GOT3 (cell line): ENCODE data around the gene TBX2.
A peak's percentile ranks its signal among the peaks of the same experiment; 100 is the strongest.

ENCODE experiments used
- DNase-seq: peaks from one replicate; lab custom pipeline; 2025; ENCODE audit warnings: mixed read lengths; lab: John Stamatoyannopoulos, UW

The TBX2 gene

DNA sequence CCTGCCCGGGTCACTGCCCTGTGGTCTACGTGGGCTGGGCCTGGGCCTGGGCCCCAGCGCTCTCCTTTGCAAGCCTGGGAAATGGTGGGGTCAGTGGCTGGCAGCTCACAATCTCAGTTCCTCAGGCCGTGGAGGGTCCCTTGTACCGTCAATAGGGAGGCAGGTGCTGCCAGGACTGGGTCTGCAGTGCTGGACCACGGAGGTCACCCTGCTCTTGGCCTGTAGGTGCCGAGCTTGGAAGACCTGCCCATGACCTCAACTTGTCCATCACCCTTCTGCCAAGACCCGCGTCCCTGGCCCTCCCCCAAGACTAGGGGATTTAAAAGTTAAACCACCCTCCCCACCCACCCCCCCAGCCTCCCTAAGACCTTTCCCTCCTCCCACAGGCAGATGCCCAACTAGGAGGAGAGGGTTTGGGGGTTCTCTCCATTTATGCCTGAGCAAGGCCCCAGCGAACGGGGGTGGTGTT, 2.5 kb downstream of the TBX2 start:
- DNase-seq = no peak

DNA sequence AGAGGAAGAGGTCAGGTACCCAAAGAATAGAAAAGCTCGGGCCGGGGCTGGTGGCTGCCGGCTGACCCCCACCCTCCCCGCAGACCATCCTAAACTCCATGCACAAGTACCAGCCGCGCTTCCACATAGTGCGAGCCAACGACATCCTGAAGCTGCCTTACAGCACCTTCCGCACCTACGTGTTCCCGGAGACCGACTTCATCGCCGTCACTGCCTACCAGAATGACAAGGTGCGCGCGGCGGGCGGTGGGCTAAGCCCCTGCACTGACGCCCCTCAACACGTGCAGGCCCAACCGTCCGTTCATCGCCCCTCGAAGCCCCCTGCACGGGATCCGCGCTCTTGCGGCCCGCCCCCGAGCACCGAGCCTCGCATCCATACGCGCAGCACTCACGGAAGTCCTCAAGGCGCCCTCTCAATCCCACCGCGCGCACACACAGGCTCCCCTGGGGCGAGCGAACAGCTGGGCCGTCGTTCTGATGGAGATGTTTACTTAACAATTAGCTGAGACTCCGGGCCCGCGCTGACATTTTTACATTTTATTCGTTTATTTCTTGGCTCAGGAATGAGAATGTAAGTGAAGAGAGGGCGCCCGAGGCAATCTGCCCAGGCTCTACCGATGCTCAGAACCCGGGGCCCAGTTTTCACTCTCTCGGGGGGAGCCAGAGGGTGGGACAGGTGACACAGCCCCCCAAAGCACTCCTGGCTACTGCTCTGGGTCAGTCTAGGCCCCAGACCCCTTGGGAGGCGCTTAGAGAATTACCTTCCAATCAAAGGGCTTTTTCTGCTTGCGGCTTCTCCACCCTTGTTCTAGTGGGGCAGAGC, 3.5 kb downstream of the TBX2 start:
- no peak for DNase-seq

DNA sequence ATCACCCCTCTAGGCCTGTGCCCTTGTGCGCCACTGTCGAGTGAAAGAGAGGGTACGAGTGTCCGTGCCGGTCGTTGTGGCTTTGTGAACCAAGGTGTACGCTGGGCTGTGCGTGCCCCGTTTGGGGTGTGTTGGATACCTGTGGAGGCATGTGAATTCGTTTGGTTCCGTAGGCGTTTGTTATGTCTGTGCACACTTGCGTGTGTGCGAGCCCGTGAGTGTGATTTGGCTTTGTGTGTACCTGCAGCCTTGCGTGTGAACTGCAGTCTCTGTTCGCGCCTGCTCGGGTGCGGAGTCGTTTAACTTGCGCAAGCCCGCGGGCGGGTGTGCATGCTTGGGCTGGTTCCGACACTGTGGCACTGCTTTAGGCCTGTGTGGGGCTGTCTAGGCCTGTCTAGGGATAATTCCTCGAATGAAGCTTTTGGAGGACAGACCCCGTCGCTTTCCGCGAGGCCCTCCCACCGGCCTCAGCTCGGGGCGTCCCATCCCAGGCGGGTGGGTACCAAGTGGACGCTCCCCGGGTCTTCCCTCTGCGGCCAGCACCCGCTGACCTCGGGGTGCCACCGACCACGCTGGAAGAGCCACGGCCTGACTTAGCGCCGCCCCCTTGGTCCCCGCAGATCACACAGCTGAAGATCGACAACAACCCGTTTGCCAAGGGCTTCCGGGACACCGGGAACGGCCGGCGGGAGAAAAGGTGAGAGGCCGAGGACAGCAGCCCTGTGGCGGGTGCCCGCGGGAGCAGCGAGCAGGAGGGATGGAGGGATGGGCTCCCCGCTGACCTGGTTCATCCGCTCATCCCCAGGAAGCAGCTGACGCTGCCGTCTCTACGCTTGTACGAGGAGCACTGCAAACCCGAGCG, 4.4 kb downstream of the TBX2 start:
- DNase-seq = no peak

DNA sequence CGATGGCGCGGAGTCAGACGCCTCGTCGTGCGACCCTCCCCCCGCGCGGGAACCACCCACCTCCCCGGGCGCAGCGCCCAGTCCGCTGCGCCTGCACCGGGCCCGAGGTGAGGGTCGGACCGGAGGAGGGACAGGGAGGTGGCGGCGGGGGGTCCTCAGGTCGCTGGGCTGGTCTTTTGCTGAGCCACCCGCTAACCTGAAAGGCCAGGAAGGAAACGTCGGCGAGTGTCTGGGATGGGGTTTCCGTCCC, 4.9 kb downstream of the TBX2 start:
- DNase-seq = no peak

DNA sequence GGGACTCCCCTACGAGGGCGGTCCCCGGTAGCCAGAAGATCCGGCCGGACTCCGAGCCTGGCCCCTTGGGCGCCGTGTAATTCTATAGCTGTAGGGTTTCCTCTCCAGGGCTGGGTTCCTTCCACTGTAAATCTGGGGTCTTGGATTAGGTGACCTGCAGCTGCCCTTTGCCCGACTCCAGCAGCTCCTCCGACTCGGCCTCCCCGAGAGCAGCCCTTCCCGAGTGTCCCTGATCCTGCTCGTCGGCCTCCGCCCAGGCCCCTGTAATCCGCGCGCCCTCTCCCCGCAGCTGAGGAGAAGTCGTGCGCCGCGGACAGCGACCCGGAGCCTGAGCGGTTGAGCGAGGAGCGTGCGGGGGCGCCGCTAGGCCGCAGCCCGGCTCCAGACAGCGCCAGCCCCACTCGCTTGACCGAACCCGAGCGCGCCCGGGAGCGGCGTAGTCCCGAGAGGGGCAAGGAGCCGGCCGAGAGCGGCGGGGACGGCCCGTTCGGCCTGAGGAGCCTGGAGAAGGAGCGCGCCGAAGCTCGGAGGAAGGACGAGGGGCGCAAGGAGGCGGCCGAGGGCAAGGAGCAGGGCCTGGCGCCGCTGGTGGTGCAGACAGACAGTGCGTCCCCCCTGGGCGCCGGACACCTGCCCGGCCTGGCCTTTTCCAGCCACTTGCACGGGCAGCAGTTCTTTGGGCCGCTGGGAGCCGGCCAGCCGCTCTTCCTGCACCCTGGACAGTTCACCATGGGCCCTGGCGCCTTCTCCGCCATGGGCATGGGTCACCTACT, 5.5 kb downstream of the TBX2 start:
- no peak for DNase-seq

DNA sequence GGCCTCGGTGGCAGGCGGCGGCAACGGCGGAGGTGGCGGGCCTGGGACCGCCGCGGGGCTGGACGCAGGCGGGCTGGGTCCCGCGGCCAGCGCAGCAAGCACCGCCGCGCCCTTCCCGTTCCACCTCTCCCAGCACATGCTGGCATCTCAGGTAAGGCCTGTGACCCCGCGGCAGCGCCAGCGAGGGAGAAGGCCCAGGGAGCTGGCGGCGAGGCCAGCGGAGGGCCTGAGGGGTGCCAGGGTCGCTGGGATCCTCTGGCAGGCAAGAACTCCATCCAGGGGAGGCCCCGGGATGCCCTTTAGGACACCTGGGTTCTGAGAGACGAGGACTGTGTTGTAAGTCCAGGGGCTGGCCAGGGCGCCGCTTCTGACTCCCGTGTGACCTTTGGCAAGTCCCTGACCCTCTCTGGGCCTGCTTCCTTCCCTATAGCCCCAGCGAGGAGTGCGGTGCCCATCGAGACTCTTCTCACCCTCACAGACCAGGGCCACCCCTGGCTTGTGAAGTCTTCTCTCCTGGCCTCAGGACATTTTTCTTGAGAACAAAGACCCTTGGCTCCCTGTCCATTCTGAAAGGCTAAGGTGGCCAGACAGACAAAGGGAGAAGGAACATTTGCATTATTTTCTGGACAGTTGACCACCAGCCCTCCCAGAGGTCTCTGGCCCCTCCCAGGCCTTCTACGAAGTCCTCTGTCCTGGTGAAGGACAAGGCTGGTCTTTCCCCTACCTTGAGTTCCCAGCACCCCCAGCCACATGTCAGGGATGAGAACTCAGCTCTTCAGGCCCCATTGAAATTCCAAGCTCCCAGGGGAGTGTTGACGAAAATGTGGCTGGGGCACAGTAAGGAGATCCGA, 6.3 kb downstream of the TBX2 start:
- no peak for DNase-seq

DNA sequence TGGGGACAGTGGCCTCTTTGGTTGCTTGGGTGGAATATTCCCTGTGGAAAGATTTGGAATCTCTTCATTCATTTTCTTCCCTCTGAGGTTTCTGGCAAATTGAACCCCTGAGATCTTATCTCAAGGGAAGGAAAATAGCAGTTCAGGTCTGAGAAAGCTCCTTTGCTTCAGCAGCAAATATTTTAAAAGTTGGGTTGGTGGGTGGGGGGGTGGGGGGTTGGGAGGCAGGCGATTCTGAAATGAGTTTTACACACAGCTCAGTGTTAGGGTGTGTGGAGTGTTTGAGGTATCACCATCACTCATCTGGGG, 6.8 kb downstream of the TBX2 start:
- DNase-seq = no peak

DNA sequence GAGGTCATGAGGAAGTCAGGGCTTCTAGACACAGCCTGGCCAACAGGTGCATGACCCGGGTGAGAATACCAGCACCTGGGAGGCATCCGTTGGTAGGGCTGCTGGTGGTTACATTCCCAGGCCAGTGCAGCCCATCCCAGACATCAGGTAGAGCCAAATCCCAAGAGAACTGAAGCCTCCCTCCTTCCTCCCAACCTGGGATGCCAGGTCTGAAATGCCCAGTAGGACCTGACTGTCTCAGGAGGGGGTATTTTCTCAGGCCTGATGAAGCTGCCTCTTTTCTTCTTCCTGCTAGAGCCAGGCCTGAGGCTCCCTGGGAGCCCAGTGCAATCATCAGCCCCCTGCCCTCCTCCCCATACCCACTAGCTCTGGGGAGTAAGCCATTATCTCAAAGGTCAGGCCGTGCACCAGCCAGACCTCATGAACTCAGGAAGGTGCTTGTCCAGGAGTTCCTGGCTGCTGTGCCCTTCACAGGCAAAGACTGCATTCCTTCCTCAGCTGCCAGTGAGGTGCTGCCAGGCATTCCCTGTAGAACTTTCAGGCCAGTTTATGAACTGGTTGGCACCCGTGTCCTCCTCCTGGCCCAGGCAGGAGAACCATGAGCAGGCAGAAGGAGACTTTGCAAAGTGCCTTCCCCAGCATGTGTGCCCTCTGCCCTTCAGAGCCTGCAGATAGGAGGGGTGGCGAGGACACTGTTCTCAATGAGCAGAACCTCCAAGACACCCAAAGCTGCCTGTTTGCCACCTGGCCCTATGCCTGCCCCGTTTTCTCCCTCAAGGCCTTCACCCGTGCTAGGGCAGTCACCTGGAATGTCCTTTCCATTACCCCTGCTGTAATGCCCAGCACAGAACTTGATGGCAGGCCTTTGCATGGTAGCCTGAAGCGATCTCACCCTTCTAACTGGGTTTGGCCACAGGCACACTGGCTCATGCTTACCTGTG, 7.6 kb downstream of the TBX2 start:
- DNase-seq = no peak

DNA sequence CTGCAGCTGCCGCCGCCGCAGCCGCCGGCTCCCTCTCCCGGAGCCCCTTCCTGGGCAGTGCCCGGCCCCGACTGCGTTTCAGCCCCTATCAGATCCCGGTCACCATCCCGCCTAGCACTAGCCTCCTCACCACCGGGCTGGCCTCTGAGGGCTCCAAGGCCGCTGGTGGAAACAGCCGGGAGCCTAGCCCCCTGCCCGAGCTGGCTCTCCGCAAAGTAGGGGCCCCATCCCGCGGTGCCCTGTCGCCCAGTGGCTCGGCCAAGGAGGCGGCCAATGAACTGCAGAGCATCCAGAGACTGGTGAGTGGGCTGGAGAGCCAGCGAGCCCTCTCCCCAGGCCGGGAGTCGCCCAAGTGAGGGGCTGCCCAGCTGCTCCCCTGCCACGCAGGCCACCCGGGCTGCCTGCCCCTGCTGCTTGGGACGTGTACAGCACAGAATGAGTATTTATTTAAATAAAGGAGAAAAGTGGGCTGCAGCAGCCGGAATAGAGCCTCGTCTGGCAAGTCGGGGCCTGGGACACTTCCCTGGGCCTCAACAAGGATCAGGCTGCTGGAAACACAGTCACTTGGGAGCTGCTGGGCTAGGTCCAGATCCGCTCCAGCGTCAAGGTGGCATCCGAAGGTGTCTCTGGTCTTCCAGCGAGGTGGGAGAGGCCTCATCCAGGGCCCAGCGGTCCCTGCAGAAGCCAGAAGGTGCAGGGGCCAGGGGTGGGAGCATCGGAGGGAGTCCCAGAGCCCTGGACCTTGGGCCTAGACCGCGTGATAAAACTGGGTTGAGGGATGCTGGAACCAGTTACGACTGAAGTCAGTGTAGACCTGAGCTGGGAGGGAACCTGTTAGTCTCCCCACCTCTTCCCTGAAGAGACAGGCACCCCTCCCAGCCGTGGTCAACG, 8.8 kb downstream of the TBX2 start:
- DNase-seq = no peak

DNA sequence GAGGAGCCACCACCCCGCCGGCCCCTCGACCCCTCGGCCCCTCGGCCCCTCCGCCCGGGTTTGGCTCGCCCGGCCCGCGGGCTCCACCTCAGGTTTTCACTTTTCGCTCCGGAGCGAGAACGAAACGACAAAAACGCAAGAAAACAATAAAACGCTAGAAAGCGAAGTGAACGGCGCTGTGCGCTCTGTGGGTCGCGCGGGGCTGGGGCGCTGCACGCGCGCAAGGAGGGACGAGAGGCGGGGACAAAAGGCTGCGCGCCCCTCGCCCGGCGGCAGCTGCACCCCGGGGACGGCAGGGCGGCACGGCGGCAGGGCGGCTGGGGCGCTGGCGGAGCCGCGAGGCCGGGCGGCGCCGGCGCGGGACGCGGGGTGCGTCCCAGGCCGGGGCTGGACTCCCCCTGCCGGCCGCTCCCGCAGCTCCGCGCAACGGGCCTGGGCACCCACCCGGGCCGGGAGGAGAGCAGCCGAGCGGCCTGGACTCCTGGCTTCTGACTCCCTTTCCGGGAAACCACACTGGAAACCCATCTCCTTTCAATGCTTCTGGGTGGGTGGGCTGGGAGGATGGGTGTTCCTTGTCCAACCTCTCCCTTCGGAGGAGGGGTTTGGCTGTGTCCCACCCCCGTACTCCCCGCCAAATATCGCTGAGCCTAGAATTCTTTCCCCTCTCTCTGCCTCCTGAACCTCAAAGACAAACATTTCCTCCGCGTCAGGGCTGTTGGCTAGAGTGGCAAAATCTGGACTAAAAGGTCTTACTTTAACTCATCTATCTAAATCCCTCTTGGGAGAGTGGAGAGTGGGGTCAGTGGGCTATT, 9.9 kb downstream of the TBX2 start:
- peak; percentile 33 for DNase-seq

DNA sequence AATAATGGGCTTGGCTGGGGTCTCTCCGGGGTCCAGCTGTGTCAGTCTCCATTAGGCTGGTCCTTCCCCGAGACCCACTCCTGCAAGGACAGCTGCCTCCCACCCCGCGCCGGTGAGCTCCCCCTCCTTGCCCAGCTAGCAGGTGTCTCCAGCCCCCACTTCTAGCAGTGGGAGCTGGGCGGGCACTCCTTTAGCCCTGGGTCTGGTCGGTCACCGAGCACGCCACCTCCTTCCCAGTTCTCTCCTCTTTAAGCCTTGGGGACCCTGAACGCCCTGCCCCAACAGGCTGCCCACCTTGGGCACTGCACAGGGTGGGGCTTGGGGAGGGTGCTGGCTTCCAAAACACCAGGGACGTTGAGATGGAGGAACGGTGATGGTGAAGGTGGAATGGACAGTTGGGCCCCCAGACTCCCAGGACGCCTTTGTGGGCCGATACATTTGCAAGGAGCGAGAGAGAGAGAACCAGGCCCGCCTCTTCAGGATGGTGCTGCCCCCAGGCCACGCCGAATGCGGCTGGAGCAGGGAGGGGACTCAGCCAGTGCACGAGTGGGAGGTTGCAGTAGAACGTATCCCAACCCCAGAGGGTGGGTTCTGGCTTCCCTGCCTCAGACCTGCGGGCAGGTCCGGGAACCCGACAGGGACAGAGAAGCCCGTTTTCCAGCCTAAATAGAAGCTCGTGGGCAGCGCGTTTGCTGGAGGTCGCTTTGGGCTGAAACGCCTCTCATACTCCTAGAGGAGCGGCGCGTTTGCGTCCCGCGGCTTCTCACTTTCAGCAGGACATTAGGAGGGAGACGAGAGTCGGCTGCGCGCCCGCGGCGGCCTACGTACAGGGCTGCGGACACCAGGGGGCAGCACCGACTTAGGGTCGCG, 10.7 kb downstream of the TBX2 start:
- no peak for DNase-seq

DNA sequence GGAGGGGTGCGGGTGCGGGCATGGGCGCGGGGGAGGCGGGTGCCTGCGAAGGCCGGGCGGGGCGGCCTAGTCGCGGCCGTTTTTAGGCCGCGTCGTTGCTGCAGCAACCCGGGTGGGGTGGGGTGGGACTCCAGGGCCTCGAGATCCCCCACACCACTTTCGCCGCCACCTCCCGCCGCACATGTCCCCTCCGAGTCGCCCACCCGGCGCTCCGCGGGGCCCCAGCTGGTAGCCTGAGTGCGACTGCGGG, 11.3 kb downstream of the TBX2 start:
- no peak for DNase-seq

DNA sequence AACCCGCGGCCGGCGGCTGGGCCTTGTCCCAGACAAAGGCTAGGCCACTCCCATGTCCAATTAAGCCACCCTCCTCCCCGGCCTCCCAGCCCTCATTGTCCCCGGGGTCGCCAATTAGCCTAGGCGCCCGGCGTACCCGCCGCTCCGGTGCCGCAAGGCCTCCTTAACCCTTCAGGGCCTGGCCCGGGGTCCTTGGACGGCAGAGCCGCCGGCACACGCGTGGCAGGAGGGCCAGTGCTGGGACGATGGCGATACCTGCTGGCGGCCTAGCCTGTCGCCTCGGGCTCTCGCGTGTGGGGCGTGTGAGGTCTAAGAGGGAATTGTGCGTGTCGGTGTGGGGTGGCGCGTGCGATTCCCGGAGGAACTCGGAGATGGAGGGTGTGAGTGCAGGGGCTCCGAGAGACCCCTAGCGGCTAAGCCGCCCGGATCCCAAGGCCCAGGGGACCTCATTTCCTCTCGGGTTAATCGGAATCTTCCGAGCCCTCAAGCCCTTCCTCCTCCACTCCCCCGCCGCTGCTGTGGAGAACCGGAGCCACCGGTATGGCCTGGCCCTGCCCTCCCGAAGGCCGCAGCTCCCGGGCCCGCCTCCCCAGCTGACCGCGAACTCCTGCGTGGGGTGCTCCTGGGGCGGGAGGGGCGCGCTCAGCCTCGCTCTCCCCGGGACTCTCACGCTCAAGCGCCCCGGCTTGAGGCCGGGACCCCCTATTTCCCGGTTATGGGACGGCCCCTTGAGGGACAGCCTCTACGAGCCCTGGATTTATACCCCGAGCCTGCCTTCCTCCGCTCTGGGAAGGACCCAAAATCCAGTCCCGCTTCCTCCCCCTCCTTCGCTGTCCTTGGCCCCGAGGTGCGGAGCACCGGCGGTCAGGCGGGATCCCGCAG, 11.9 kb downstream of the TBX2 start:
- DNase-seq = no peak

DNA sequence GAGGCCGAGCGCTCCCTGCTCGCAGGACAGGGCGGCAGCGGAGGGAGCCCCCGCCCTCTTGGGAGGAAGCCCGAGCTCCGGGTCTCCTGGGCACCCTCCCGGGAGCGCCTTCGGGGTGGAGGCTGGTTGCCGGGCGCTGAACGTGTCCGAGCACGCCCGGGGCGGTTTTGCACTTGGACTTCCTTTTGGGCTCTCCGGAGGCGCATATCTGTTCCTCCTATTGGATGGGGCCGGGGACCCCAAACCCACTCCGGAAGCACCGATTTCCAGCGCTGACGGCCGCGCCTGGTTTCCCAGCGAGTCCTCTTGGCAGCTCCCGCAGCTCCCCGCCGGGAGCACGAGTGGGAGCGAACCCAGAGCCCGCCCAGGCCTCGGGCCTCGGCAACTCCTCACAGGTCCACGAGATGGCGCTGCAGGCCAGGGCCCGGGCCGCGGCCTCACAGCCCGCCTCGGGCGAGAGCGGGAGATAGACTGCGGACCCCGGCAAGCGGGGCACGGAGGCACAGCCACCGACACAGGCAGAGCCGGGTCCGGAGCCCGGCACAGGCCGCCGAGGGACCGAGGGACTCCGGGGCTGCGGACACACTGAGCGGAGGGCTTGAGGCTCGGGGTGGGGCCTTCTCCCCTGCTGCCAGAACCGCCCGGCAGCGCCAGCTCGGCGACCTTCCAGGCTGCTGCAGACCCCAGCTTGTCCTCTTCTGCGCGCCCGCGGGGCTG, 12.7 kb downstream of the TBX2 start:
- DNase-seq = peak; percentile 56

DNA sequence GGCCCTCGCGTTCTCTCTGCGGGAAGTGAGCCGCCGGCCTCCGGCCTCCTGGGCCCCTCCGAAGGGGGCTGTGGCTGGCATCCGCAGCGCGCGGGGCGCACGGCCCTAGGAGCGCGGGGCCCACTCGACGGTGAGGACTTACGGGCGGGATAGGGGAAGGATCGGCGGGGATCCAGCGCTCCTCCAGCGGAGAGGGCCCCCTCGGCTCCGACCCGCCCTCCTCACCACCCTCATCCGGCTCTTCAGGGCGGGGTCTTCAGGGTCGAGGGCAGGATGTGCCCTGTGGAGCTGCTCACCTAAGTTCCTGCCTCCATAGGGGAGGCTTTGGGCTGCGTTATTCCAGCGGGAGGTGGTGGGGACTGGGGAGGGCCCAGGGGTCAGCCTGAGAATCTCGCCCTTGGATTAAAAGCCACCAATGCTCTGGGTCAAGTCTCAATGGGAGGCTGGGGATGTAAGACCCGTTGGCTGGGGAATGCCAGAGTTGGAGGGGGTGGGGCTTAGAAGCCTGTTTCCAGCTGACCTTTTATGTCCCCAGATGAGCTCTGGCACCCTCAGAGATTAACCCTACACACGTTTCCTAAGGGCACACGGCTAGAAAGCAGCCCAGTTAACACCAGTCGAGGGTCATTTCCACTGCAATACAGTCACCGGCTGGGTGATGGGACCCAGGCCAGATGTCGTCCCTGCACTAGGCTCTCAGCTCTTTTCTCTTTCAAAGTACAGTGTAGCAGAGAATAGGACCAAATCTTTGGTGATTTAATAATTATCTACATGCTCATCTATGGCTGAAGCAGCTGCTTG, 13.4 kb downstream of the TBX2 start:
- no peak for DNase-seq

DNA sequence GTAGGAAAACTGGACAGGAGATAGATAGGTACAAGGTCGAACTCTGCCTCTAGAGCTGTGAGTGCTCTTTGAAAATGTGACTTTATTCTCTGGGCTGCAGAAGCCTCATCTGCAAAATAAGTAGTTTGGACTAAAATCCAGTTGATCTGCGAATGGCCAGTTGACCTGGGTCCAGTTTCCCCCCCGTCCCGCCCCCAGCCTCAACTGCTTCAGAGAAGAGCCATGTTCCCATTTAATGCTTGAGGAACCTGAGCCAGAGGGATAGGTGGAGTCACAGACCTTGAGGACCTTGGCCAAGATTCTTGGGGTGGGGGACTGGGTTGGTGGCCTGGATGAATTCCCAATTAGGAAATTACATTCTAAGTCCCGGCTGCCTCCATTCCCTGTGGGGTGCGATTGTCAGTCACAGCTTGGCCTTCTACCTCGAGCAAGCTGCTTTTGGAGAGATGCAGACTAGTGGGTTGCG, 14.1 kb downstream of the TBX2 start:
- DNase-seq = no peak
